Measurements from ENCODE around the gene KIF18A. TPM values are rescaled to one million over a fixed set of nuclear protein-coding genes. Genes with fewer than 3 reads are reported as not detected.
A peak's percentile ranks its signal among the peaks of the same experiment; 100 is the strongest.

The KIF18A gene
- 1.6 TPM for polyA plus RNA-seq (2012; ENCODE audit: insufficient read depth, insufficient read length, low read depth)

GRCh38 chr11:28107750-28108618, at the start of gene KIF18A, which contains the start of gene METTL15:
TSS of gene KIF18A (minus strand) at chr11:28108156. CDS start at chr11:28097947, 10,209 bp downstream.
TSS of gene METTL15 (plus strand) at chr11:28108388. CDS start at chr11:28113335, 4,947 bp downstream.
- Histone ChIP-seq H3K27me3 (no peaks in the 10 kb centered on the region), H3K36me3 (no peaks in the 10 kb centered on the region), H3K4me1 (no peaks in the 10 kb centered on the region), H3K9me3 (no peaks in the 10 kb centered on the region), H3K4me3 (ENCODE audit: low read depth, low read length) (peak within 1 kb of the TSS; percentile 91)
- peak; percentile 96 for DNase-seq
- no peak for TF ChIP-seq CTCF (IDR thresholded peaks at IDR 0.05; ENCODE audit: low read depth, low read length)

- no peaks in the 10 kb centered on the region for H3K27me3 ChIP-seq
- no peak overlapping the region for H3K4me3 ChIP-seq (ENCODE audit: low read depth, low read length)
- DNase-seq, result no peak
- no peak for TF ChIP-seq CTCF (IDR thresholded peaks at IDR 0.05; ENCODE audit: low read depth, low read length)
- no peaks in the 10 kb centered on the region for H3K4me1 ChIP-seq
- no peaks in the 10 kb centered on the region for H3K36me3 ChIP-seq
- no peaks in the 10 kb centered on the region for H3K9me3 ChIP-seq
Observed at GRCh38 chr11:28153586-28153985, 45.6 kb upstream of the KIF18A start.

- no peaks in the 10 kb centered on the region for H3K9me3 ChIP-seq
- H3K36me3 ChIP-seq, result no peaks in the 10 kb centered on the region
- H3K4me3 ChIP-seq (ENCODE audit: low read depth, low read length), result no peak overlapping the region
- no peaks in the 10 kb centered on the region for H3K27me3 ChIP-seq
- no peaks in the 10 kb centered on the region for H3K4me1 ChIP-seq
- no peak for TF ChIP-seq CTCF (IDR thresholded peaks at IDR 0.05; ENCODE audit: low read depth, low read length)
- no peak for DNase-seq
Observed at GRCh38 chr11:28152743-28153142, 44.8 kb upstream of the KIF18A start.

- TF ChIP-seq CTCF (IDR thresholded peaks at IDR 0.05; ENCODE audit: low read depth, low read length), result no peak
- no peaks in the 10 kb centered on the region for H3K36me3 ChIP-seq
- no peaks in the 10 kb centered on the region for H3K9me3 ChIP-seq
- no peak overlapping the region for H3K4me3 ChIP-seq (ENCODE audit: low read depth, low read length)
- peaks cover 5% of the 10 kb centered on the region; the same call in 1 of the 2 replicates for H3K4me1 ChIP-seq
- no peak for DNase-seq
- no peaks in the 10 kb centered on the region for H3K27me3 ChIP-seq
Observed at GRCh38 chr11:28146123-28146751, 38.3 kb upstream of the KIF18A start.

GRCh38 chr11:28144808-28145207, 36.9 kb upstream of the KIF18A start:
- H3K4me1 ChIP-seq, result peaks cover 5% of the 10 kb centered on the region; the same call in 1 of the 2 replicates
- H3K36me3 ChIP-seq, result no peaks in the 10 kb centered on the region
- H3K9me3 ChIP-seq, result no peaks in the 10 kb centered on the region
- no peaks in the 10 kb centered on the region for H3K27me3 ChIP-seq
- H3K4me3 ChIP-seq (ENCODE audit: low read depth, low read length), result no peak overlapping the region
- DNase-seq, result no peak
- no peak for TF ChIP-seq CTCF (IDR thresholded peaks at IDR 0.05; ENCODE audit: low read depth, low read length)
